Measurements from ENCODE around the gene EZR.

GRCh38 chr6:158850807-158851115 is 31.6 kb upstream of the EZR start:
- no peak for TF ChIP-seq EP300 (IDR thresholded peaks at IDR 0.05)
- TF ChIP-seq CTCF (IDR thresholded peaks at IDR 0.05): no peak

Data from tibial nerve (tissue), 4 donors.